T-helper 1 cell (primary cell): Measurements from ENCODE around the gene PKMYT1.

Experiments
- DNase-seq, 5 donors: peaks; one replicate each; pipeline ENCODE4 v3.0.0-alpha.2; 2012 to 2020

PKMYT1 gene

DNA sequence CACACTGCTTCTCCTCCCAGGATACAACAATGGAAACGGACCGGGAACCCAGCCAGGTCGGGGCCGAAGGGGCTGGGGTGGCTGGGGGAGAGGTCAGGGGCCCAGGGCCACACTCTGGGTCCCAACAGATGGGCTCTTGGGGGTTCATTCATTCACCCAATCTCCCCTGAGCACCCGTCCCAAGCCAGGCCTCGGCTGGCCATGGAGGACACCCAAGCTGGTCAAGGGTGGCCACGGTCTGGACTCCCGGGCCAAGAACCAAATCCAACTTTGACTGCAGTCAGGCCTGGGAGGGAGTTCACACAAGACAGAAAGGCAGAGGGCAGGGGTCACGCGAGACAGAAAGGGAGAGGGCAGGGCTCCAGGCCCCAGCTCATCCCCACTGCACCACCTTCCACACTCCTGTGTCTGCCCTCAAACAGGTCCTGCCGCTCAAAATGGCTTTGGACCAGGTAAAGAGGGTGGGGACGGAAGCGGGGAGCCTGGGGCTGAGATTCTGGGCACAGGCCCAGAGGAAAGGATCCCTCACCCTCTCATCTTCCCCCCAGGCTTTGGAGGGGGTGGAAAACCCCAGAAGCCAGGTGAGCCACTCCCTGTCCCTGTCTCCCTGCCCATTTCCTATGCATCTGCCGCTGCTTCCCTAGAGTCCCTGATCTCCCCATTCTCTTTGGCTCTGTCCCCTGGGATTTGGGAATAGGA lies 12.3 kb upstream of the PKMYT1 start:
- no peak for DNase-seq

DNA sequence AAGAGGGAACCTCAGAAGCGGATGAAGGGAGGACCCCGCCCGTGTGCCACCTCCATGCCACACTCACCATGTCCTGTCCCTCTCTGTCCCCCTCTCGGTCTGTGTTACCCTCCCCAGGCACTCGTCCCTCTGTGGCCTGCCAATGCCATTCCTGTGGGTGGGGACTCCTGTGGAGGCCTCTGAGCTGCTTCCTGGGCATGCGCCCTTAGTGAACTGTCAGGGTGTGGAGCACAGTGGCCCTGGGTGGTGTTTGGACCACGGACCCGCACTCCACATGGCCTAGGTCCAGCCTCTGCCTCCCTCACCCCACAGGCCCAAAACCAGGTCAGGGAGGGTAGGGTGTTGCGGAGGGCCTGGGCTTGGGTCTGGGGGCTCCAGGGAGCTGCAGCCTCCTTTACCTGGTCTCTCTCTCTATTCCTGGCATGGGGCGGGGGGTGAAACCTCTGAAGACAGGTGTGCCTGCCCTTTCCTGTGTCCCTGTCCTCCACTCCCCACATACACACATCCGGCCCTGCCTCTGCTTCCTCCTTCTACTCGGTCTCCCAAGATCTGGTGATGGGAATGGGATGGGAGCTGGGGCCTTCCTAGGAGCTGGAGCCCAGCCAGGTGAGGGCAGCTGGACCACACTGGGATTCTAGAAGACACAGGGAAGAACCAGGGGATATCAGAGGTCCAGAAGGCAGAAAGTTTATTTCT lies 11.5 kb upstream of the PKMYT1 start:
- no peak for DNase-seq

DNA sequence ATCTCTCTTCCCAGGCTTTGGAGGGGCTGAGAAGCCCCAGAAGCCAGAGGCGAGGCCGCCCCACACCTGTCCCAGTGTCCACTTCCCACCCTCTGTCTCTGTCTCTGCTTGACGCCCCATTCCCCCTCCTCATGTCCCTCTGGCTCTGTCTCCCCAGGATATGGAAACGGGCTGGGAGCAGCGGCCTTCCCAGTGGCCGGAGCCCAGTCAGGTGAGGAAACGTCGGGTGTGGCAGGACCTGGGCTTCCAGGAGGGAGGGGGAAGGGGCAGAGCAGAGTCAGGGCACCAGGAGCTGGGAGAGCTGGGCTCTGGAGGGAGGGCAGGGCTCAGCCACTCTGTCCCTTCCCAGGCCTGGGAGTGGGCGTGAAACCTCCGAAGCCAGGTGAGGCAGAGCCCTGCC lies 10.6 kb upstream of the PKMYT1 start:
- no peak for DNase-seq

DNA sequence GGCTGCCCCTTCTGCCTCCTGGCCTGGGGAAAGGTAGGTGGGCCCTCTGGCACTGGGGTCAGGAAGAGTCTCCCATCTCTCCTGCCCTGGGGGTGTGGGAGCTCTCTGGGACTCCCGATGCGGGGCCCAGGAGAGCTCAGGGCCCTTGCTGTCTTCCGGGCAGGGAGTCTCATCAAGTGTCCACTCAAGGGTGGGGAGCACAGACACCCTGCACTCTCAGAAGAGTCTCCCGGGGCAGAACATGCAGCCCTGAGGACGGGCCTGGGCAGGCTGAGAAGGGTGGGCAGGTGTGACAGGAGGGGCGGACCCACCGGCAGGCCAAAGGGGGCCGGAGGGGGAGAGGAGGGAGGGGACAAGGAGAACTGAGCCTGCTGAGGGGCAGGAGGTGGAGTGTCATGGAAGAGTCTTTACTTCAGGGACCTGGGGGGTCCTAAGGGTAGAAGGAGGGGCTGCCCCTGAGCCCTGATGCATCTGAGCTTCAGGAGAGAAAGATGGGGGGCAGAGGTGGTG lies 8.4 kb upstream of the PKMYT1 start:
- no peak for DNase-seq

DNA sequence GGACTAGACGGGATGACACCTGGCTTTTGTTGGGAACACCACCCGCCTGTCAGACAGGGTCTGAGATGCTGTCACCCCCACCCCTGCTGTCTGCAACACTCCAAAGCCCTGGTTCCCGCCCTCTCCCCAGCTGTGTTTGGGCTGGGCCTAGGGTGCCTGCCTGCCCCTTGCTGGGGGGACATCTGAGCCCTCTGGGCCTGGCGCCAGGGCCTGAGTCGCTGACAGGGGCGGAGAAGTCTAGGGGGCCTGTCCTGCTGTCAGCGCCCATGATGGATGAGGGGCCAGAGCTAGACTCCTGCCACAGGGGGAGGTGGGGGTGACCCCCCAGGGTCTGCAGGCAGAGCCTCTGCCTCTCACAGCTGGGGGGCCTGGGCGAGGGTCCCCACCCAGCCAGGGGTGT lies 7.6 kb upstream of the PKMYT1 start:
- no peak for DNase-seq

DNA sequence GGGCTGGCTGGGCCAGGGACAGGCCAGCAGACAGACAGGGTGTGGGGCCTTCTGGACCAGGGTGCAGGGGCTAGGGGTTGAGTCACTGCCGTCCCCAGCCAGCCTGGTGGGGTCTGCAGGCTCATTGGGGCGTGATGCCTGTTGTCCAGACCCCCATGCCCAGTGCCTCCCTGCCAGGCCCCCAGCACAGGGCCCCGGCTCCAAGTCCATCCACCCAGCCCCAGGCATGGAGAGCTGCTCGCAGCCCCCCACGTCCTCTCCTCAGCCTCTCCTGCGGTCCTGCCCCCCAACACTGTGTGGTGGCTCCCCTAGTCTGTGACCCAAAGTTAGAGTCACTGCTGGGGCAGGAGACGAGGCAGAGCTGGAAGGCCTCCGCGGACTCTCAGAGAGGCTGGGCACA lies 7.0 kb upstream of the PKMYT1 start:
- no peak for DNase-seq

DNA sequence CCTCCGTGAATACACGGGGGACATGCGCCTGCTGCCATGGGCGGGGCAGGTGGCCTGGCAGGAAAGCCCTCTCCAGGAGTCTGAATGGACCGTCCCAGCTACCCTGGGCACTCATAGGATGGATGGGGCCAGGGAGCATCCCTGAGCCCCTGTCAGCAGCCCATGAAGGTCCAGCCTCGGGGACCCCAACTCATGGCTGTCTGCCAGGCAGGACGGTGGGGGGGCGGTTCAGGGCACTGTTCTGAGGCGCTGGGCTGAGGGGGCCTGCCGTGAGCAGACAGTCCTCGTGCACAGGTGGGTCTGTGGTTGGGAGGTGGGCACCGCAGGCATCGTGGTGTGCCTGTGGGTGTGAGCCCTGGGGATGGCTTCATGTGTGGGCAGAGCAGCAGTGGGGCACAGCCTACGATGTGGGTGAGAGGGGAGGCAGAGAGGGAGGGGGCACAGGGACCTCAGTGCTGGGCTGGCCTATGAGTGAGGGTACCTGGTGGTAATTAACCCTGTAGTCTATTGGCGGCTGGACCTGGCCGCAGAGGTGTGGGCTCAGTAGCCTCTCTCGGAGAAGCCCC lies 6.5 kb upstream of the PKMYT1 start:
- no peak for DNase-seq

DNA sequence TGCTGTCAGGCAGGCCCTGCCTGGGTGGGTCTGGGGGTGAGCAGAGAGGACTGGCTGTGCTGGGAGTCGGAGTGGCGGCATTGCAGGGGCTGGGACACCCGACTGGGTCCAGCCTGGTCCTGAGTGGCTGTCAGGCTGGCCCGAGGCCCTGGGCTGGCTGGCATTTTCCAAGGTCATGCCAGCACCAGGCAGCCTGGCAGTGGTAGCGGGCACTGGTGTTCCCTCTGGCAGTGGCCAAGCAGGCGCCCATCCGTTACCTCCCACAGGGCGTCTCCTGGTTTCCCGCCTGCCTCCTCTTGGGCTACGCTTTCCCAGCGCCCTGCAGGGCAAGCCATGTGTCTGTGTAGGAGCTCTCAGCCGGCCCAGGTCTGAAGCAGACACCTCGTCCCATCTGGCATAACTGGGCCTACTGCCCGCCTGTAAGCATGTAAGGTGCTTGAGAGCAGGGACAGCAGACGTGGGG lies 5.7 kb upstream of the PKMYT1 start:
- DNase-seq: no peak

DNA sequence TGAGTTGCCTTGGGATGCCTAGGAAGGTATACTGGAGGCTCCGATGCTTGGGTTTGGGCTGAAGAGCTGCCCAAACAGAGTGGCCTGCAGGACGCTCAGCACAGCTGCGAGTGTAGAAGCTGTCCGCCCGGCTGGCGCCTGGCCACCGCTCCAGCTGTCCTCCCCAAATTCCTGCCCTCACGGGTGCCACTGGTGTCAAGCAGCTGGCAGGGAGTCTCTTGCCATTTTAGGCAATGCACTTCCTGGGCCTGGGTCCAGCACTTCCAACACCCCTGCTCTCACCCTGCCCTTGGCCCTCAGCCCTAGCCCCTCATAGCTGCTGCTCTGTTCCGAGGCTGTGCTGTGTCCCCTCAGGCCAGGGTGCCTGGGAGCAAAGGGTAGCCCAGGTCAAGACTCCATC lies 5.2 kb upstream of the PKMYT1 start:
- DNase-seq: no peak

DNA sequence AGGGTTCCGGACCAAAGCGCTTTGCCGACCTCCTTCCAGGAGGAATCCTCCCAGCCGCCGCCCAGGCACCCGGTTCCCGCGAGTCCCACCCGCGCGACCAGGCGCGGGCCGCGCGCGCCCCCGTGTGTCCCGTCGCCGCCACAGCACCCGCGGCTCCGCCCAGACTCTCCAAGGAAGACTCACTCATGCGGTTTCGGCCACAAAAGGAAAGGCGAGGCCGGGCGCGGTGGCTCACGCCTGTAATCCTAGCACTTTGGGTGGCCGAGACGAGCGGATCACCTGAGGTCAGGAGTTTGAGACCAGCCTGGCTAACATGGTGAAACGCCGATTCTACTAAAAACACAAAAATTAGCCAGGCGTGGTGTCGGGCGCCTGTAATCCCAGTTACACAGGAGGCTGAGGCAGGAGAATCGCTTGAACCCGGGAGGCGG lies 3.5 kb upstream of the PKMYT1 start:
- peak; percentile 39 to 62 (median 51) for DNase-seq

DNA sequence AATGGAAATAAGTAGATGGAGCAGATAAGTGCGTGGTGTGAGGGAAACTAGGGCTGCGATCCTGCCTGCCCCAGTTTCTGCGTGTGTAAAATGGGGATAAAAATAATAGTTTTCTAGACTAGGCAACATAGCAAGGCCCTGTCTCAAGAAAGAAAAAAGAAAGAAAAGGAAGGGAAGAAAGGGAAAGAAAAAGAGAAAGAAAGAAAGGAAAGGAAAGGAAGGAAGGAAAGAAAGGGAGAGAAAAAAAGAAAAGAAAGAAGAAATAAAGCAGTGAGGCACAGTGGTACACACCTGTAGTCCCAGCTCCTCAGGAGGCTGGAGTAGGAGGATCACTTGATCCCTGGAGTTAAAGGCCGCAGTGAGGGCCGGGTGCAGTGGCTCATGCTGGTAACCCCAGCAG lies 2.2 kb upstream of the PKMYT1 start:
- no peak for DNase-seq

DNA sequence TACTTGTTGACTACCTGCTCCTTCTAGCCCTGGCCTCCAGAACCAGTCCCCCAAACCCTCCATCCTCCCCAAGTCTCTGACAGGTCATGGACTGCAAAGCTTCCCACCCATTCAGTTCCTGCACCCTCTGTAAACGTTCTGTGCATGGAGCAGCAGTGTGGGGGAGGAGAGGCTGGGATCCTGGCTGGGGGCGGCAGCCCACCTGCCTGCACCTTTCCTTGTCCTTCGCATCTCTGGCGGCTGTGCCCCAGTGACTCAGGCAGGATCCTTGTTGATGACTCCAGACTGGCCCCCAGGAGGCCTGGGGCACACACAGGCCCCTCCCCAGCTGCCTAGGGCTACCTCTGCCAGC lies 1.6 kb upstream of the PKMYT1 start:
- DNase-seq: no peak

DNA sequence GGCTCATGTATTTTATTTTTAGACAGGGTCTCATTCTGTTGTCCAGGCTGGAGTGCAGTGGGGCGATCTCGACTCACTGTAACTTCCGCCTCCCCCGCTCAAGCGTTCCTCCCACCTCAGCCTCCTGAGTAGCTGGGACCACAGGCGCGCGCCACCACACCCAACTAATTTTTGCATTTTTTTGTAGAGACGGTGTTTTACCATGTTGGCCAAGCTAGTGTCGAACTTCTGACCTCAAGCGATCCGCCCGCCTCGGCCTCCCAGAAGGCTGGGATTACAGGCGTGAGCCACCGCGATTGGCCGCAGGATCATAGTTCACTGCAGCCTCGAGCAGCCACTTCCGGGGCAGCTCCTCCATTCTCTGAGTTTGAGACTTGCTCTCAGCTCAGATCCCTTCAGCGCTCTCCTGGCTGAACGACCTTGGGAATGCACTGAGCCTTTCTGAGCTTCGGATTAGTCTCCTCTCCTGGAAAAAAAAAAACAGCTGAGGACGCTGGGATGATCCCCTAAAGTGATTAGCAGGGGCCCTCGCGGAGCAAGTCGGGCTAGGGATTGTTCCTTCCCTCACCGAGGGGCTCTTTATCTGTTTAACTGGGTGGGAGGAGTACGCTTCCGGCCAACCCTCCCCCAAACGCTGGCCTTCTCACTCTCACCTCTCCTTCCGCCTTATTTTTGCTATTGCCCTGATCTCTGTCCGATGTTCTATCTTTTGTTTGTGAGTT lies 1.1 kb upstream of the PKMYT1 start:
- no peak for DNase-seq

DNA sequence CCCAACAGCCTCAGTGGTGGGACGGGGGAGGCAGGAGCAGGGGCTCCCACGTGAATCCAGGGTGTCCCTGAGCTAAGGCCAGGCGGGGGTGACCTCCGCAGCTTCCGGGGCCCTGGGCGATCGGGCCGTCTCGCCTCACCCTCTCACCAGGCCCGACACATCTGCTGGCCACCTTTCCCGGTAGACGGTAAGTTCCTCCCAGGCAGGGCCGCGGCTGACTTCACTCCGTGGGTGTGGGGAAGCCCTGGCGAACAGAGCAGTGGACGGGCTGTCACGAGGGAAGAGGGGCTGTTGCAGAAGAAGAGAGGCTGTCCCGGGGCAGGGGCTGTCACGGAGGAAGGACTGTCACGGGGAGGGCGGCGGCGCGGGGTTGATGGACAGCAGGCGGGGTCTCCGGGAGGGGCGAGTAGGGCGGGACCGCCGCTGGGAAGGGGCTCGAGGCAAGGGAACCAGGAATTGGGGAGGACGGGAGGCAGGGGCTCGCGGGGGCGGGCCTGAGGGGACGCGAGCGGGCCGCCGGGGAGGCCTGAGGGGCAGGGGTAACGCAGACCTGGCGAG lies 498 bp downstream of the PKMYT1 start:
- no peak for DNase-seq

DNA sequence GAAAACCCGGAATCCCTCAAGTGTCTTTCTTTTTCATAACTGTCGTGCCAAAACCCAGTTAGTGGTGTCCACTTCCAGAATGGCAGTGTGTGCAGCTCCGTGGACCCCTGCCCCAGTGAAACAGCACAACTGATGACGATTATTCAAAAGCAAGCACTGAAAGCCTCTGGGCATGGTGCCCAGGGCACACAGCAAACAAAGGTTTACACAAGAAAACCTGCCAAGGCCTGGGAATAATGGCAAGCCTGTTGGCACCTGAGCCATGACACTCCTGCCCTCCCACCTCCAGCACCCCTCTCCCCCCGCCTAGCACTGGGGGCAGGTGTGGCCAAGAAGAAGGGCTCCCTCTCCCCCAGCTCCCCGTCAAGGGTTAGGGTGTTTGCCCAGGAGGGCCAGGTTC lies 2.8 kb downstream of the PKMYT1 start:
- no peak for DNase-seq

DNA sequence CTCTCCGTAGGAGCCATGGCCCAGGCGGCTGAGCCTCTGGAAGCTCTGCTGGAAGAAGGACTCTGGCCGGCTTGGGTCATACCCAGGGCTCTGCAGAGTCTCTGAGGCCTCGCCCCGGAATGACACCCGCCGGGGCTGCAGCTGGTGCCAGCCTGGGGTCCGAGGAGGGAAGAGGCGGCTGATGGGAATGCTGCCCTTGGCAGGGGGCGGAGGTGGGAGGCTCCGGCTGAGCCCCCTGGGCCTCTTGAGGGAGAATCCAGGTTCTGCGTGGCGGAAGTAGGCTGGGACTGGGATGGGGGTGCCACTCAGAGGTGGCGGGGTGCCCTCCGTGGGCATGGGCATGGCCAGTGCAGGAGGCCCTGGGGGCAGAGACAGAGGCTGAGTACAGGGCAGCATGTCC lies 3.6 kb downstream of the PKMYT1 start:
- DNase-seq: no peak

DNA sequence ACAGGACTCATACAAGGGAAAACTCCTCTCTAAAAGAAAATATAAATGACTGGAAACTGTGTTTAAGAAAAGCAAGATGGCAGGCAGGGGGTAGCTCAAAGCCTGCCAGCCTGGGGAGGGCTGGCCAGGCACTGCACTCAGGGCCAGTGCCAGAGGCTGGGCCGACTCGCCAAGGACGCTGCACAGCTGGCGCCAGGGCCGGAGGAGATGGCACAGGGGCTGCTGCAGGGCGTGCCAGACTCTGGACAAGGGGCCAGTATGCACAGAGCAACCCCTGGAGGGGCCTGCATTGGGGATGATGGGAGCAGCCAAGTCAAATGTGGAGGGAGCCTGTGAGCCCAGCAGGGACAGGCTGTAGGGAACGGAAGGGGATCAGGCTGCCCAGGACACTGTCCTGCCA lies 4.0 kb downstream of the PKMYT1 start:
- DNase-seq: no peak

DNA sequence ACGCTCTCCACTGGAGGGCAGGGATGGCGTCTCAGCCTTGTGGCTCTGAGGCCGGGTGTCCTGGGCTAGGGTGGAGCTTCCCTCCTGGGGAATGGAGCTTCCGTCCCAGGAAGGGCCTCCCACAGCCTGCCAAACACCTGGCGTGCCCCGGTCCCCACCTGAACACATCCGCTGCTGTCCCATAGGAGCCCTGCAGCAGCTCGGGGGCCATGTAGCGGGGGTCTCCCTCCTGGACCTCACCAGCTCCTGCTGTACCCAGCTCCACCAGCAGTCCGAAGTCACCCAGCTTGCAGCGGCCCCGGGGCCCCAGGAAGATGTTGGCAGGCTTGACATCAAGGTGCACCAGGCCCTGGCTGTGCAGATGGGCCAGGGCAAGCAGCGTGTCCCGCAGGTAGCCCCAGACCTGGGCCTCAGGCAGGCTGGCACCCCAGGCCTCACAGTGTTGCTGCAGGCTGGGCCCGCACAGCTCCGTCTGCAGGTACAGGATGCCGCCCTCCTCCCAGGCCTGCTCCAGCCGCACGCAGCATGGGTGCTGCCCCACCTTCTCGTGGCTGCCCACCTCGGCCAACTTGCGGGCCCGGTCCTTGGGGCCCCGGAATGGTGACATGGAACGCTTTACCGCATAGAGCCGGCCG lies 5.0 kb downstream of the PKMYT1 start:
- DNase-seq: no peak

DNA sequence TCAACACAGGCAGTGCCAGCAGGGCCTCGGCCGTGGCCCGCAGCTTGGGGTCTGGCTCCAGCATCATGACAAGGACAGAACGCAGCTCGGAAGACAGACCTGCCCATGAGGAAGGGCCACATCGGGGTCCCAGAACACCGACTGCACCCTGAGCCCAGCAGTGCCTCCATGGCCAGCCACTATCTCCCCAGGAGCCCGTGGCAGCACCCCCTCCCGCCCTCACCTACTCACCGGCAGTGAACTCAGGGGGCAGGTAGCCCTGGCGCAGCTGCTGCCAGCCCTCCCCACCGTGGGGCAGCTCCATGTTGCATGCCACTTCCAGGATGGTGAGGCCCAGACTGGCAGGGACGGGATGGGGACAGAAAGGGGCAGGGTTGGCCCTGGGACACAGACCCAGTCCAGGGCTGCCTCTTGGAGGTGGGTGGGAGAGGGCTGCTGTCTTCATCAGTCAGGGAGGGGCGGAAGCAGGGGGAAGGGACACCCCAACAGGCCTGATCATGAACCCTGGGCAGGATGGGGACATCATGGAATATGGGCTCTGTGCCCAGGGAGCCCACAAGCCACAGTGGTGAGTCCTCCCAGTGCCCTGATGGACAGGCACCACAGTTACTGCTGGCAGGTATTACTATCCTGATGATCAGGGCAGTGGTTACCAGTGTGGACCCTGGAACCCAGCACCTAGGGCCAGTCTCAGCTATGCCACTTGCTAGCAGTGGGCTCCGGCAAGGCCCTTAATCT lies 5.8 kb downstream of the PKMYT1 start:
- DNase-seq: no peak

DNA sequence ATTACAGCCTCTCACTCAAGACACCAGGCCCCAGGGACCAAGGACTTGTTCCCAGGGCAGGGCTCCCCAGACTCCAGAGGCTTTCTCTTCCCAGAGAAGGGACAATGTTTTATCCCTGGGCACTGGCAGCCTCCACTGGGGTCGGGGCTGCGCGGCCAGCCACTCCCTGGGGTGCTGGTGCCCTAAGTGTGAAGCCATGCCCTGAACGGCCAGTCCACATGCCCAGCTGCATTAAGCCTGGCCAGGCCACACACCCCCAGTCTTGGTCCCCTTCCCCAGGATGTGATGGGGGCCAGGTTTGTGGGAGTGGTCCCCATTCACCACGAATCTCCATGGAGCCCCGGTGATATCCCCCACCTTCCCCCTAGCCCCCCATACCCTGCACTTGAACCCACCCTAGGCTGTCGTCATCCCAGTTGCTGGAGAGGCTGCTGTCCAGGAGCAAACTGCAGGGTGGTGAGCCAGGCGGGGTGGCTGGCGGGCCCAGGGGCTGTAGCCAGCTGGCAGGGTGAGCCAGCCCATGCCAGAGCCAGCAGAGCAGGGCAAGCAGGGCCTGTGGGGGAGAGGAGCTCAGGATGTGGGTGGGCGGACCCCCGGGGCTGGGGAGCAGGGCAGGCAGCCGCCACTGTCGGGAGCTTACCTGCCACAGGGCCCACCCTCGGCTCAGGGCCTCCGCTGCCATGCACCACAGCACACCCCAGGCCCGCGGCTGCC lies 6.5 kb downstream of the PKMYT1 start:
- DNase-seq: no peak

DNA sequence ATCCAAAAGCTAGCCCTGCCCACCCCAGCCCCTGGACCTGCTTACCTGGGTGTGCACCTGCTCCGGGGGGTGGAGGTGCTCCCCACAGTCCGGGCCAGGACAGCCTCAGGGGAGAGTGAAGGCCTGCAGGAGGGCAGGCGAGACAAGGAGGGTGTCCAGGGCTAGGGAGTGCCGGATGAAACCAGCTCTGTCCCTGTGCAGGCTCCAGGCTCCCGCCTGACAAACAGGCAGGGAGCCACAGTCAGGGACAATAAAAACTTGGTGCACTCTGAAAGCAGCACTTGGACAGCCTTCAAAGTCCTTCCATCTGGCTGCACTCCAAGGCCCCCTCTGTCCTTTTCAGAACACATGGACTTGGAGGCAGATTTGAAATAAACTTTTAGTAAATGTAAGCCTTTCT lies 7.2 kb downstream of the PKMYT1 start:
- no peak for DNase-seq
